Mesendoderm (in vitro differentiated cells): Measurements from ENCODE around the gene GLRX.
"Not testable (repeated sequence)": the region's sequence is repeated elsewhere in the genome, so short reads cannot be mapped to it uniquely, and the experiment has no call there.

Experiments used
- DNase-seq: peaks from one replicate; pipeline ENCODE4 v3.0.0; 2013
- H2AK5ac ChIP-seq: 2 replicates; pipeline ENCODE4 v1.6.1; 2013; ENCODE audit warnings: low read length, inconsistent platforms
- H2BK120ac ChIP-seq: 2 replicates; pipeline ENCODE4 v1.6.1; 2013; ENCODE audit warnings: low read depth, mild to moderate bottlenecking, low read length, moderate library complexity, mixed read lengths
- H2BK15ac ChIP-seq: replicated peaks from 2 replicates; pipeline ENCODE4 v1.6.1; 2013; ENCODE audit warnings: low read depth, mild to moderate bottlenecking, moderate library complexity
- H2BK5ac ChIP-seq: 2 replicates; pipeline ENCODE4 v1.6.1; 2013; ENCODE audit warnings: low read length, inconsistent platforms
- H3K18ac ChIP-seq: 2 replicates; pipeline ENCODE4 v1.6.1; 2013; ENCODE audit warnings: mild to moderate bottlenecking, low read length, mixed read lengths
- H3K23ac ChIP-seq: one replicate; pipeline ENCODE4 v1.6.1; 2013; ENCODE audit warnings: low read length
- H3K27ac ChIP-seq: 2 replicates; pipeline ENCODE4 v1.5.1; 2013; ENCODE audit warnings: low read depth, mild to moderate bottlenecking, inconsistent platforms, low read length, moderate library complexity
- H3K27me3 ChIP-seq: 2 replicates; pipeline ENCODE4 v1.6.1; 2013; ENCODE audit warnings: low read length, control low read depth, mild to moderate bottlenecking, inconsistent platforms; ENCODE audit not compliant: insufficient read depth, poor library complexity
- H3K36me3 ChIP-seq: 2 replicates; pipeline ENCODE4 v1.6.1; 2013; ENCODE audit warnings: low read length, inconsistent platforms; ENCODE audit not compliant: control insufficient read depth, insufficient read depth
- H3K4ac ChIP-seq: one replicate; pipeline ENCODE4 v1.6.1; 2013; ENCODE audit warnings: low read depth, mild to moderate bottlenecking, low read length, moderate library complexity
- H3K4me1 ChIP-seq: 2 replicates; pipeline ENCODE4 v1.6.1; 2013; ENCODE audit warnings: low read depth, low read length, inconsistent platforms; ENCODE audit not compliant: control insufficient read depth
- H3K4me2 ChIP-seq: 2 replicates; pipeline ENCODE4 v1.6.1; 2013; ENCODE audit warnings: low read length
- H3K4me3 ChIP-seq: 2 replicates; pipeline ENCODE4 v1.5.1; 2013; ENCODE audit warnings: mild to moderate bottlenecking, low read length
- H3K56ac ChIP-seq: one replicate; pipeline ENCODE4 v1.6.1; 2013; ENCODE audit warnings: low read length
- H3K79me1 ChIP-seq: 2 replicates; pipeline ENCODE4 v1.6.1; 2013; ENCODE audit warnings: low read length, inconsistent platforms
- H3K79me2 ChIP-seq: 2 replicates; pipeline ENCODE4 v1.6.1; 2013; ENCODE audit warnings: mild to moderate bottlenecking, low read length; ENCODE audit not compliant: control insufficient read depth, insufficient read depth
- H3K9ac ChIP-seq: 2 replicates; pipeline ENCODE4 v1.6.1; 2013; ENCODE audit warnings: low read length, inconsistent platforms
- H4K5ac ChIP-seq: one replicate; pipeline ENCODE4 v1.6.1; 2013; ENCODE audit warnings: low read length
- H4K8ac ChIP-seq: one replicate; pipeline ENCODE4 v1.6.1; 2013; ENCODE audit warnings: low read depth, mild to moderate bottlenecking, control low read depth, low read length, moderate library complexity
- WGBS: extraction: QIAGEN DNeasy Blood & Tissue Kit; methylation state at CpG from one replicate; pipeline ENCODE4 v1.1.7; 2013; ENCODE audit warnings: low lambda C conversion rate, missing lambda C conversion rate; ENCODE audit not compliant: insufficient coverage; ENCODE audit errors: extremely low coverage; 5-methylcytosine and 5-hydroxymethylcytosine counted together

GLRX gene

DNA sequence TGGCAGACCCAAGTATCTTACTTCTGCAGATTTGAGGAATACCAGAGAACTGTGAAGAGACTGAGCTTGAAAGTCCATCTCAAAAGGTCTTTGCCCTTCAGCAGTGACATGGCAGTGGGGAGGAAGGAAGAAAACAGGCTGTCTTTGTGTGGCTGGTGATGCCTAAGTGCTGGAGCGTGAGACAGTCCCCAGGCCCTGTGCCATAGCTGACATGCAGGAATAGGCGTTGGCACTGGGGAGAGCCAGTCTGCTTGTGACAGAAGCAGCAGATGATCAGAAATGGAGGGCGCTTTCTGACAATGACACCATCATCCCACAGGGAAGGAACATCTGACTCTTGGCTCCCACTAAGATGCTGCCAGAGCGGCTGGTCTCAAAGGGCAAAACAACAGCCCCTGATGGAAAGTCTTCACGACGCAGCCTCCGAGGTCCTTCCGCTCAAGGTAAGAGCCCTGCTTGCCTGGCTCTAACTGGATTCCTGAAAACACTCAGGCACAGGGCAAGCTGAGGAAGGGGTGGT is 15.5 kb upstream of the GLRX start:
- H4K5ac ChIP-seq, result no peak overlapping the region
- no peak overlapping the region for H3K4me3 ChIP-seq
- no CpG with 5 or more reads among the region's 8 CpGs for WGBS

DNA sequence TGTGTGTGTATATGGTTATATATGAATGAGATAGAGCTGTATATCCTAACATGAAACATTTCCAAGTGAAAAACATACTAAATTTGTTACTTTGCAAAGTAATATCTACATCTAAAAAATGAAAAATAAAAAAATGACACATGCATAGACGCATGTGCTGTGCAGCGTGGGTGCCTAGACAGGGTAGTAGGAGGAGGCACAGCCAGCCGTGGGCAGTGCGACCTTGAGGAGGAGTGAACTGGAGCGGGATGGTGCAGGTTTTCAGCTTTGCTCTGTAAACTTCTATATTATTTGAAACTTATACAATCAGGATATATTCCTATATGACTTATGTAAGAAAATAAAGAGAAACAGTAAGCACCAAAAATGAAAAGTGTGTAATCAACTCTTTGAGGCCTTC is 15.0 kb upstream of the GLRX start:
- Histone ChIP-seq H4K5ac (no peak overlapping the region), H4K8ac (no peak overlapping the region), H2BK15ac (no peak overlapping the region), H3K4me1 (no peaks in the 10 kb centered on the region), H3K18ac (no peak overlapping the region), H3K27ac (no peak overlapping the region), H3K4ac (no peak overlapping the region), H2BK5ac (no peak overlapping the region), H3K79me1 (no peaks in the 10 kb centered on the region), H2BK120ac (no peak overlapping the region), H2AK5ac (no peak overlapping the region), H3K23ac (no peak overlapping the region), H3K4me2 (no peak overlapping the region), H3K36me3 (no peaks in the 10 kb centered on the region), H3K9ac (no peak overlapping the region), H3K79me2 (no peaks in the 10 kb centered on the region), H3K4me3 (no peak overlapping the region), H3K27me3 (no peaks in the 10 kb centered on the region), H3K56ac (no peak overlapping the region)
- no CpG with 5 or more reads among the region's 5 CpGs for WGBS
- DNase-seq, result no peak

More for the DNA sequence above, 15.5 kb upstream of the GLRX start:
- no peak for DNase-seq
- Histone ChIP-seq H2BK120ac (no peak overlapping the region), H3K36me3 (no peaks in the 10 kb centered on the region), H3K79me1 (no peaks in the 10 kb centered on the region), H3K4me1 (no peaks in the 10 kb centered on the region), H3K79me2 (no peaks in the 10 kb centered on the region), H3K27me3 (no peaks in the 10 kb centered on the region), H2AK5ac (no peak overlapping the region), H3K4ac (no peak overlapping the region), H3K23ac (no peak overlapping the region), H3K4me2 (no peak overlapping the region), H3K18ac (no peak overlapping the region), H3K56ac (no peak overlapping the region), H2BK15ac (no peak overlapping the region), H3K27ac (no peak overlapping the region), H4K8ac (no peak overlapping the region), H2BK5ac (no peak overlapping the region), H3K9ac (no peak overlapping the region)

DNA sequence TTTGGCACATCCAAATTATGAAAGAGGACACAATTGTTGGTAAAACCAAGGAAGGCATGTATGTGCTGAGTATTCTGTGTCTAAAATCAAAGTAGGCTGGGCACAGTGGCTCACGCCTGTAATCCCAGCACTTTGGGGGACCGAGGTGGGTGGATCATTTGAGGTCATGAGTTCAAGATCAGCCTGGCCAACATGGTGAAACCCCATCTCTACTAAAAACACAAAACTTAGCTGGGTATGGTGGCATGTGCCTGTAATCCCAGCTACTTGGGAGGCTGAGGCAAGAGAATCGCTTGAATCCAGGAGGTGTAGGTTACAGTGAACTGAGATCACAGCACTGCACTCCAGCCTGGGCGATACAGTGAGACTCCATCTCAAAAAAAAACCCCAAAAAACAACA is 14.4 kb upstream of the GLRX start:
- H3K27me3 ChIP-seq, H3K4me1 ChIP-seq, DNase-seq, H3K79me2 ChIP-seq, H3K4me2 ChIP-seq, H2BK120ac ChIP-seq, H3K56ac ChIP-seq, H3K9ac ChIP-seq, H3K27ac ChIP-seq, H4K5ac ChIP-seq, H4K8ac ChIP-seq, H3K36me3 ChIP-seq, H3K18ac ChIP-seq, H3K4me3 ChIP-seq, H2AK5ac ChIP-seq, H3K4ac ChIP-seq, H2BK5ac ChIP-seq, H3K79me1 ChIP-seq, H3K23ac ChIP-seq, H2BK15ac ChIP-seq: not testable (repeated sequence)
- WGBS, result no CpG with 5 or more reads among the region's 4 CpGs

DNA sequence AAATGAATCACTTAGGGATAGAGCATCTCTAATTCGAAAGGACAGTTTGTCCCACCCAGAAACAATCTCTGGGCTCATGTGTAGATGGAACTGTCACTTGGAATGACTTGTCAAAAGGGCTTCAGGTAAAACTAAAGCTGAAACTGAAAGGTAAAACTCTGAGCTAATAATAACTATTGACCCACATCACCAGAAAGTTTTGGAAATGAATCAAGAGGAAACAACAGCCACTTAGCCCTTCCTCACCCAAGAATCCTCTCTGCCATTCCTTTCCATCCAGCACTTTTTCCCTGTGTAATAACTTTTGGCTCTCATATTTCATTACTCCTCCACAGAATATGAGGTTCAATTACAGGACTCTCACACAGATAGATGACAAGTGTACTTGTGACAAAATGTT is 14.0 kb upstream of the GLRX start:
- Histone ChIP-seq H3K36me3 (no peaks in the 10 kb centered on the region), H3K79me1 (no peaks in the 10 kb centered on the region), H3K79me2 (no peaks in the 10 kb centered on the region), H3K4ac (no peak overlapping the region), H2BK120ac (no peak overlapping the region), H2BK5ac (no peak overlapping the region), H4K5ac (no peak overlapping the region), H3K4me1 (no peaks in the 10 kb centered on the region), H3K27me3 (no peaks in the 10 kb centered on the region), H3K9ac (no peak overlapping the region), H2BK15ac (no peak overlapping the region), H3K23ac (no peak overlapping the region), H3K27ac (no peak overlapping the region), H3K18ac (no peak overlapping the region), H3K56ac (no peak overlapping the region), H3K4me2 (no peak overlapping the region), H3K4me3 (no peak overlapping the region), H2AK5ac (no peak overlapping the region), H4K8ac (no peak overlapping the region)
- no peak for DNase-seq
- WGBS, result no CpG with 5 or more reads among the region's 1 CpG

DNA sequence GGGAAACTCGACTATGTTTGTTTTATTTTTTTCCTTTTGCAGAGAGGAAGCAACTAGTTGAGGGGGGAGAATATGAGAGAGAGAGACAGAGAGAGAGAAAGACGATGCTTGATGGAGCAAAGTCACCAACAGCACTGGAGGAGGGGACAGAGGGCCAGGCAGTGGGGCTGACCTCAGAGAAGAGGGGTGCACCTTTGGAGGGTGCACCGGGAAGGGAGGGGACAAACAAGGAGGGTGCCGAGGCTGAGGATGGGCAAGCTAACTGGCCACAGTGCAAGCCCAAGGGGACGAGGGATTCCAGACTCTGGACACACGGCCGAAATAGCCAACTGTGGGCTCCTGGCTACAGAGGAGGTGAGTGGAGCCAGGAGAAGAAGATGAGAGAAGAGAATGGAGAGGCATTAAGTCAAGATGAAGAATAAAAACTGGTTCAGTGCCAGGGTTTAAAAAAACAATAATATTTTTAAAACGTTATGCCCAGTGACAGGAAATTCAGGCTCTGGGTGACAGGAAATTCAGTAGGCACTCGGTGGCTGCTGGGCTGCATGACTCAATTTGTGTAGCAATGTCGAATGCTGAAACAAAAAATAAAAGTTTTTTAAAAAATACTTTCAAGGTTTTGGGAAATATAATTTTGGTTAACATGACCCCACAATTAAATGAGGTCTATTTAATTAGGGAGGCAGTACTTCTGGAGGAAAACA is 13.3 kb upstream of the GLRX start:
- H3K27ac ChIP-seq, result no peak overlapping the region

DNA sequence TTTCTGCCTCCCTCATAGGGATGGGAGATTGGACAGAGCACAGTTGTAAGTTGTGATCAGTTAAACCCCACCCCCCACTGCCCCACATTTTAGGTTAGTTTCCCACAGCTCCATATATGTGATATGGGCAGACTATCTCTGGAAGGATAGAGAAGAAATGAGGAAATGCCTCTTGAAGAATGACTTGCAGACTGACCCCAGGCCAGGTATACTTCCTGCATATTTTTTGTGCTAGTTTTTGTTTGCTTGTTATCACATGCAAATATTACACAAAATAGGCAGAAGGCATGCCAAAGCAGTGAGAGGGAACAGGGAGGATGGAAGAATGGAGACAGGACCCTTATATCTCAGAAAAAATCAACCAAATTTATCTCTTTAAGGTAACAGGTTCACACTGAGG is 10.1 kb upstream of the GLRX start:
- H2BK120ac ChIP-seq, result no peak overlapping the region
- no peak for DNase-seq
- H3K23ac ChIP-seq, result no peak overlapping the region
- H3K9ac ChIP-seq, result no peak overlapping the region
- H3K79me2 ChIP-seq, result no peaks in the 10 kb centered on the region
- H3K4me2 ChIP-seq, result no peak overlapping the region
- no peaks in the 10 kb centered on the region for H3K79me1 ChIP-seq
- H3K56ac ChIP-seq, result no peak overlapping the region
- no peak overlapping the region for H4K8ac ChIP-seq
- no peak overlapping the region for H3K27ac ChIP-seq
- no peak overlapping the region for H4K5ac ChIP-seq
- H3K4me1 ChIP-seq, result no peaks in the 10 kb centered on the region
- no peak overlapping the region for H3K4me3 ChIP-seq
- no peaks in the 10 kb centered on the region for H3K27me3 ChIP-seq
- no peak overlapping the region for H3K4ac ChIP-seq
- no peak overlapping the region for H2AK5ac ChIP-seq
- no peak overlapping the region for H3K18ac ChIP-seq
- H2BK5ac ChIP-seq, result no peak overlapping the region
- H3K36me3 ChIP-seq, result no peaks in the 10 kb centered on the region
- no peak overlapping the region for H2BK15ac ChIP-seq

More for the DNA sequence above, 13.3 kb upstream of the GLRX start:
- Histone ChIP-seq H3K4me3 (no peak overlapping the region), H3K23ac (no peak overlapping the region), H2BK120ac (no peak overlapping the region), H4K8ac (no peak overlapping the region), H3K4me2 (no peak overlapping the region), H3K4me1 (no peaks in the 10 kb centered on the region), H3K9ac (no peak overlapping the region), H3K79me1 (no peaks in the 10 kb centered on the region), H3K56ac (peak overlapping the region; percentile 50), H3K27me3 (no peaks in the 10 kb centered on the region), H3K79me2 (no peaks in the 10 kb centered on the region), H2BK5ac (no peak overlapping the region), H3K18ac (no peak overlapping the region), H4K5ac (no peak overlapping the region), H3K36me3 (no peaks in the 10 kb centered on the region), H2BK15ac (no peak overlapping the region), H2AK5ac (no peak overlapping the region), H3K4ac (no peak overlapping the region)
- no CpG with 5 or more reads among the region's 10 CpGs for WGBS
- no peak for DNase-seq
